HCT116 (cell line): Measurements from ENCODE around the gene ACVR1. TPM values are rescaled to one million over a fixed set of nuclear protein-coding genes. Genes with fewer than 3 reads are reported as not detected.

Experiments
- ATAC-seq: fragments of 200-7000 bp; cut with Tn5 transposase; 2 replicates; pipeline ENCODE4 v1.9.1; 2020; ENCODE audit warnings: mild to moderate bottlenecking, moderate library complexity
- BruUV-seq: library from RNA; stranded (reverse); fragments of 400-500 nt; replicated peaks from 2 replicates; lab custom pipeline; 2021; lab: Mats Ljungman, UMichigan
- CTCF ChIA-PET: fragments of 300-600 bp; sonication (Branson Sonifier 250); formaldehyde crosslinking; loops from one replicate; lab custom pipeline; 2021; ENCODE audit warnings: antibody characterized with exemption; lab: Charles Lee
- POLR2A ChIA-PET: fragments of 300-600, 350-600 bp; sonication (Branson Sonifier 250); formaldehyde crosslinking; loops from one replicate; lab custom pipeline; 2021; ENCODE audit warnings: antibody characterized with exemption; lab: Charles Lee
- RAD21 ChIA-PET, 2 experiments: fragments of 300-600 bp; sonication (Branson Sonifier 250); formaldehyde crosslinking; loops; one replicate each; lab custom pipeline; 2023; ENCODE audit warnings: low total read pairs in 2 of 2; ENCODE audit not compliant: uncharacterized antibody in 2 of 2, unreplicated experiment in 2 of 2, low non-redundant PET in 1 of 2; lab: Charles Lee
- DNase-seq: peaks from one replicate; pipeline ENCODE4 v3.0.0-alpha.2; 2010; ENCODE audit warnings: low read depth, low spot score
- H2AFZ ChIP-seq: fragments of 200-600 bp; shearing (Covaris generic), sonication (generic); 2 replicates; pipeline ENCODE4 v1.6.1; 2017; ENCODE audit warnings: low read depth, mixed run types, mixed read lengths, antibody characterized with exemption, low read length; ENCODE audit not compliant: poor library complexity, severe bottlenecking
- H3K27ac ChIP-seq: 2 replicates; pipeline ENCODE4 v1.5.1; 2012; ENCODE audit warnings: low read depth, low read length
- H3K27me3 ChIP-seq: fragments of 200-600 bp; sonication (generic); 2 replicates; pipeline ENCODE4 v1.6.1; 2016; ENCODE audit warnings: mixed run types, low read length, mixed read lengths; ENCODE audit not compliant: insufficient read depth
- H3K36me3 ChIP-seq, 2 experiments: fragments of 200-500 bp in 1 of 2; fragments of 200-600 bp in 1 of 2; sonication (Bioruptor generic) in 1 of 2; sonication (generic) in 1 of 2; 2 replicates each; pipeline versions ENCODE4 v1.5.1 to v1.6.1; 2014 to 2016; ENCODE audit warnings: low read length in 2 of 2, inconsistent platforms in 1 of 2, mixed read lengths in 1 of 2, mixed run types in 1 of 2; ENCODE audit not compliant: insufficient read depth in 2 of 2, control insufficient read depth in 1 of 2
- H3K4me1 ChIP-seq, 2 experiments: fragments of 200-600 bp in 1 of 2; sonication (generic) in 1 of 2; 2 replicates each; pipeline versions ENCODE4 v1.5.1 to v1.6.1; 2012 to 2017; ENCODE audit warnings: low read length in 2 of 2, inconsistent platforms in 1 of 2, mild to moderate bottlenecking in 1 of 2, mixed read lengths in 1 of 2, mixed run types in 1 of 2, moderate library complexity in 1 of 2; ENCODE audit not compliant: insufficient read depth in 2 of 2, control insufficient read depth in 1 of 2
- H3K4me2 ChIP-seq: fragments of 200-600 bp; sonication (generic); 2 replicates; pipeline ENCODE4 v1.6.1; 2017; ENCODE audit warnings: mixed run types, low read length, mixed read lengths
- H3K4me3 ChIP-seq, 2 experiments: fragments of 200-600 bp in 1 of 2; sonication (generic) in 1 of 2; replicated peaks in 1 of 2; 2 replicates each; pipeline ENCODE4 v1.5.1; 2011 to 2016; ENCODE audit warnings: low read length in 2 of 2, control low read depth in 1 of 2, low read depth in 1 of 2, mild to moderate bottlenecking in 1 of 2, mixed read lengths in 1 of 2, mixed run types in 1 of 2
- H3K79me2 ChIP-seq: fragments of 200-600 bp; sonication (generic); 2 replicates; pipeline ENCODE4 v1.6.1; 2017; ENCODE audit warnings: mild to moderate bottlenecking, mixed run types, low read length, moderate library complexity, mixed read lengths; ENCODE audit not compliant: insufficient read depth
- H3K9ac ChIP-seq: fragments of 200-600 bp; sonication (generic); 2 replicates; pipeline ENCODE4 v1.6.1; 2016; ENCODE audit warnings: low read length, mixed read lengths
- H3K9me2 ChIP-seq: fragments of 200-600 bp; sonication (generic), shearing (Covaris generic); 2 replicates; pipeline ENCODE4 v1.6.1; 2017; ENCODE audit warnings: mixed run types, mild to moderate bottlenecking, moderate library complexity; ENCODE audit not compliant: insufficient read depth
- H3K9me3 ChIP-seq, 2 experiments: fragments of 200-500 bp in 1 of 2; fragments of 200-600 bp in 1 of 2; sonication (Bioruptor generic) in 1 of 2; sonication (generic) in 1 of 2; 2 replicates each; pipeline ENCODE4 v1.6.1; 2014 to 2017; ENCODE audit warnings: low read length in 2 of 2, mixed read lengths in 2 of 2, inconsistent platforms in 1 of 2, low read depth in 1 of 2, mild to moderate bottlenecking in 1 of 2, mixed run types in 1 of 2, moderate library complexity in 1 of 2; ENCODE audit not compliant: control insufficient read depth in 1 of 2, insufficient read depth in 1 of 2
- H4K20me1 ChIP-seq: fragments of 200-600 bp; sonication (generic), shearing (Covaris generic); 2 replicates; pipeline ENCODE4 v1.6.1; 2017; ENCODE audit warnings: mixed run types, mild to moderate bottlenecking, moderate library complexity; ENCODE audit not compliant: insufficient read depth
- ELF1 ChIP-seq: IDR thresholded peaks from 2 replicates; pipeline ENCODE4 v1.6.1; 2012; ENCODE audit warnings: low read depth, borderline replicate concordance
- POLR2A ChIP-seq: IDR thresholded peaks from 2 replicates; pipeline ENCODE4 v1.7.0; 2011; ENCODE audit warnings: borderline replicate concordance; ENCODE audit not compliant: insufficient read depth, insufficient read length; ENCODE audit errors: extremely low read depth
- SRF ChIP-seq: IDR thresholded peaks from 2 replicates; pipeline ENCODE4 v1.6.1; 2012; ENCODE audit warnings: low read depth
- ZNF274 ChIP-seq: fragments of 200-500 bp; sonication (Bioruptor generic); IDR thresholded peaks from 2 replicates; pipeline ENCODE4 v1.6.1; 2014; ENCODE audit warnings: mild to moderate bottlenecking, low read depth, low read length, inconsistent platforms
- intact Hi-C: fragments of 100-400 bp; cut with micrococcal nuclease; formaldehyde crosslinking; loops from 2 replicates; pipeline ENCODE4 v1.10.0; 2022
- total RNA-seq: library from RNA; stranded (reverse); gene quantifications from one replicate; pipeline ENCODE4 v1.2.1, GENCODE V29; 2021; ENCODE audit not compliant: unreplicated experiment
- TF ChIP-seq, protein P1 (sequence below): IDR thresholded peaks from 2 replicates; pipeline ENCODE4 v1.6.1; 2012; ENCODE audit warnings: low read depth
- TF ChIP-seq, protein P2 (sequence below): IDR thresholded peaks from 2 replicates; pipeline ENCODE4 v1.6.1; 2012
- TF ChIP-seq, protein P3 (sequence below), 3 experiments: fragments of 200-600 bp in 1 of 3; sonication (generic) in 1 of 3; IDR thresholded peaks in 2 of 3; conservative IDR thresholded peaks in 1 of 3; 2 replicates each; pipeline ENCODE4 v1.5.1; 2012 to 2017; ENCODE audit warnings: low read depth in 2 of 3, low read length in 2 of 3, antibody characterized with exemption in 1 of 3, borderline replicate concordance in 1 of 3, control low read depth in 1 of 3, mild to moderate bottlenecking in 1 of 3, mixed read lengths in 1 of 3, mixed run types in 1 of 3, moderate library complexity in 1 of 3; ENCODE audit not compliant: insufficient read depth in 1 of 3

Gene ACVR1
- total RNA-seq, 1 experiment from 2014 or later, result 16.9 TPM

DNA sequence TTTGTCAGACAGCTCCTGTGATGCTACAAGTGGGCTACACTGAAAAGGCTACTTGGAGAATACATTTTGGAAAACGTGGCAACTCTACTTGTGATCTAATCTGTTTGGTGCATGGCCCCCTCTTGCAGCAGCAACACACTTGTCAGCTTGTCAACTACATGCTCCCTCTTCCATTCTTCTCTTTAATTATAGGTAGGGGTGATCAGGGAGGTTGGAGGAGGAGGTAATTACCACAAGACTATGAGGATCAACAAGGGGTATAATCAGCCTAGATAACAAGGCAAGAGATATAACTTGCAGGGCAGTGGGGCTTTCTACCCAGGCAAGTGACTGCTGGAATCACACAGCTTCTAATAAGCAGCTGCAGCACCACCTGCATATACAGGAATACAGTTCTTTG is 104.9 kb downstream of the ACVR1 start:
- BruUV-seq, result no TSS peak
- RAD21 ChIA-PET, result no interaction called here
- CTCF ChIA-PET, result no interaction called here

More for the DNA sequence above, 104.9 kb downstream of the ACVR1 start:
- peaks cover 0 to 2% of the 10 kb centered on the region in 2 experiments; a peak in 1 of 4 replicates for H3K36me3 ChIP-seq
- TF ChIP-seq ZNF274 (no peak), POLR2A (no peak), ELF1 (no peak), SRF (no peak)
- TF ChIP-seq, protein P1, sequence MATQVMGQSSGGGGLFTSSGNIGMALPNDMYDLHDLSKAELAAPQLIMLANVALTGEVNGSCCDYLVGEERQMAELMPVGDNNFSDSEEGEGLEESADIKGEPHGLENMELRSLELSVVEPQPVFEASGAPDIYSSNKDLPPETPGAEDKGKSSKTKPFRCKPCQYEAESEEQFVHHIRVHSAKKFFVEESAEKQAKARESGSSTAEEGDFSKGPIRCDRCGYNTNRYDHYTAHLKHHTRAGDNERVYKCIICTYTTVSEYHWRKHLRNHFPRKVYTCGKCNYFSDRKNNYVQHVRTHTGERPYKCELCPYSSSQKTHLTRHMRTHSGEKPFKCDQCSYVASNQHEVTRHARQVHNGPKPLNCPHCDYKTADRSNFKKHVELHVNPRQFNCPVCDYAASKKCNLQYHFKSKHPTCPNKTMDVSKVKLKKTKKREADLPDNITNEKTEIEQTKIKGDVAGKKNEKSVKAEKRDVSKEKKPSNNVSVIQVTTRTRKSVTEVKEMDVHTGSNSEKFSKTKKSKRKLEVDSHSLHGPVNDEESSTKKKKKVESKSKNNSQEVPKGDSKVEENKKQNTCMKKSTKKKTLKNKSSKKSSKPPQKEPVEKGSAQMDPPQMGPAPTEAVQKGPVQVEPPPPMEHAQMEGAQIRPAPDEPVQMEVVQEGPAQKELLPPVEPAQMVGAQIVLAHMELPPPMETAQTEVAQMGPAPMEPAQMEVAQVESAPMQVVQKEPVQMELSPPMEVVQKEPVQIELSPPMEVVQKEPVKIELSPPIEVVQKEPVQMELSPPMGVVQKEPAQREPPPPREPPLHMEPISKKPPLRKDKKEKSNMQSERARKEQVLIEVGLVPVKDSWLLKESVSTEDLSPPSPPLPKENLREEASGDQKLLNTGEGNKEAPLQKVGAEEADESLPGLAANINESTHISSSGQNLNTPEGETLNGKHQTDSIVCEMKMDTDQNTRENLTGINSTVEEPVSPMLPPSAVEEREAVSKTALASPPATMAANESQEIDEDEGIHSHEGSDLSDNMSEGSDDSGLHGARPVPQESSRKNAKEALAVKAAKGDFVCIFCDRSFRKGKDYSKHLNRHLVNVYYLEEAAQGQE, result no peak
- TF ChIP-seq, protein P2, sequence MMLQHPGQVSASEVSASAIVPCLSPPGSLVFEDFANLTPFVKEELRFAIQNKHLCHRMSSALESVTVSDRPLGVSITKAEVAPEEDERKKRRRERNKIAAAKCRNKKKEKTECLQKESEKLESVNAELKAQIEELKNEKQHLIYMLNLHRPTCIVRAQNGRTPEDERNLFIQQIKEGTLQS, result no peak
- TF ChIP-seq, protein P3, sequence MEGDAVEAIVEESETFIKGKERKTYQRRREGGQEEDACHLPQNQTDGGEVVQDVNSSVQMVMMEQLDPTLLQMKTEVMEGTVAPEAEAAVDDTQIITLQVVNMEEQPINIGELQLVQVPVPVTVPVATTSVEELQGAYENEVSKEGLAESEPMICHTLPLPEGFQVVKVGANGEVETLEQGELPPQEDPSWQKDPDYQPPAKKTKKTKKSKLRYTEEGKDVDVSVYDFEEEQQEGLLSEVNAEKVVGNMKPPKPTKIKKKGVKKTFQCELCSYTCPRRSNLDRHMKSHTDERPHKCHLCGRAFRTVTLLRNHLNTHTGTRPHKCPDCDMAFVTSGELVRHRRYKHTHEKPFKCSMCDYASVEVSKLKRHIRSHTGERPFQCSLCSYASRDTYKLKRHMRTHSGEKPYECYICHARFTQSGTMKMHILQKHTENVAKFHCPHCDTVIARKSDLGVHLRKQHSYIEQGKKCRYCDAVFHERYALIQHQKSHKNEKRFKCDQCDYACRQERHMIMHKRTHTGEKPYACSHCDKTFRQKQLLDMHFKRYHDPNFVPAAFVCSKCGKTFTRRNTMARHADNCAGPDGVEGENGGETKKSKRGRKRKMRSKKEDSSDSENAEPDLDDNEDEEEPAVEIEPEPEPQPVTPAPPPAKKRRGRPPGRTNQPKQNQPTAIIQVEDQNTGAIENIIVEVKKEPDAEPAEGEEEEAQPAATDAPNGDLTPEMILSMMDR (IDR thresholded peaks at IDR 0.05 in 2 of 3, conservative IDR thresholded peaks at IDR 0.05 in 1 of 3; ENCODE audit: borderline replicate concordance in 1 of 3, insufficient read depth in 1 of 3, low read depth in 2 of 3, low read length in 2 of 3), result no peak
- no peak overlapping the region for H2AFZ ChIP-seq
- no peak for ATAC-seq
- no peaks in the 10 kb centered on the region for H3K27me3 ChIP-seq
- POLR2A ChIA-PET, result no interaction called here
- no peaks in the 10 kb centered on the region for H4K20me1 ChIP-seq
- H3K9ac ChIP-seq, result no peak overlapping the region
- H3K4me1 ChIP-seq, result no peaks in the 10 kb centered on the region
- H3K4me3 ChIP-seq, result no peak overlapping the region
- no peaks in the 10 kb centered on the region for H3K9me3 ChIP-seq
- no peak overlapping the region for H3K27ac ChIP-seq
- no peaks in the 10 kb centered on the region for H3K79me2 ChIP-seq
- no peak for DNase-seq
- H3K4me2 ChIP-seq, result no peak overlapping the region
- intact Hi-C loops, result loop anchor here (5.0 to 10.0 kb wide), 3 partner anchors 196 to 974 kb away; no protein-coding TSS in a partner anchor
- H3K9me2 ChIP-seq, result no peaks in the 10 kb centered on the region
